SK-N-SH (cell line): ENCODE results near the gene PLPP2.

ENCODE experiments used
- CTCF ChIP-seq: fragments of 200-600 bp; sonication (generic); IDR thresholded peaks from 2 replicates; pipeline ENCODE4 v1.6.1; 2017; ENCODE audit warnings: antibody characterized with exemption, mild to moderate bottlenecking, moderate library complexity
- EP300 ChIP-seq, 2 experiments: IDR thresholded peaks; 2 replicates each; pipeline versions ENCODE4 v1.4.0 to v1.6.1; 2012; ENCODE audit warnings: borderline replicate concordance in 1 of 2, low read depth in 1 of 2, low read length in 1 of 2
- EZH2phosphoT487 ChIP-seq: fragments of 200-600 bp; sonication (generic); IDR thresholded peaks from 2 replicates; pipeline ENCODE4 v1.6.1; 2017; ENCODE audit warnings: low read depth, mixed run types, mild to moderate bottlenecking, antibody characterized with exemption, moderate library complexity, borderline replicate concordance
- JUND ChIP-seq: IDR thresholded peaks from 2 replicates; pipeline ENCODE4 v1.4.0; 2012
- MXI1 ChIP-seq: IDR thresholded peaks from 2 replicates; pipeline ENCODE4 v1.6.1; 2012; ENCODE audit warnings: mild to moderate bottlenecking, low read depth, low read length, improper control_type of control experiment
- PBX3 ChIP-seq: IDR thresholded peaks from 2 replicates; pipeline ENCODE4; 2012
- POLR2AphosphoS5 ChIP-seq: IDR thresholded peaks from 2 replicates; pipeline ENCODE4 v1.6.1; 2012; ENCODE audit warnings: low read depth, low read length
- RAD21 ChIP-seq: IDR thresholded peaks from 2 replicates; pipeline ENCODE4 v1.6.1; 2012; ENCODE audit warnings: mild to moderate bottlenecking, low read length
- REST ChIP-seq: IDR thresholded peaks from 2 replicates; pipeline ENCODE4 v1.6.1; 2012; ENCODE audit warnings: mild to moderate bottlenecking, low read depth, low read length, moderate library complexity
- RXRA ChIP-seq: IDR thresholded peaks from 2 replicates; pipeline ENCODE4 v1.4.0; 2012; ENCODE audit warnings: low read depth, mild to moderate bottlenecking, borderline replicate concordance
- SIN3A ChIP-seq: IDR thresholded peaks from 2 replicates; pipeline ENCODE4 v1.6.1; 2012; ENCODE audit warnings: low read depth, mild to moderate bottlenecking, low read length, moderate library complexity, borderline replicate concordance
- TAF1 ChIP-seq: IDR thresholded peaks from 2 replicates; pipeline ENCODE4 v1.6.1; 2012; ENCODE audit warnings: low read depth, mild to moderate bottlenecking, low read length, moderate library complexity, borderline replicate concordance
- USF2 ChIP-seq: fragments of 150-350 bp; IDR thresholded peaks from 2 replicates; pipeline ENCODE4 v1.6.1; 2017; ENCODE audit warnings: antibody characterized with exemption, low read length, low read depth, borderline replicate concordance
- YY1 ChIP-seq: IDR thresholded peaks from 2 replicates; pipeline ENCODE4 v1.4.0; 2012; ENCODE audit warnings: low read depth, mild to moderate bottlenecking

- TF ChIP-seq CTCF (no peak), RXRA (no peak), RAD21 (no peak), REST (no peak), EP300 (IDR thresholded peaks at IDR 0.05; ENCODE audit: borderline replicate concordance in 1 of 2, low read depth in 1 of 2, low read length in 1 of 2) (no peak), POLR2AphosphoS5 (no peak), EZH2phosphoT487 (no peak), TAF1 (no peak), USF2 (no peak), PBX3 (no peak), YY1 (no peak), MXI1 (no peak), JUND (no peak), SIN3A (no peak)
Observed at GRCh38 chr19:281156-281853, 9.9 kb downstream of the PLPP2 start.
